ENCODE results near the gene CCT7.

The CCT7 gene

GRCh38 chr2:73266061-73266901 is 32.2 kb downstream of the CCT7 start:
- no peak for TF ChIP-seq POLR2AphosphoS5 (IDR thresholded peaks at IDR 0.05; ENCODE audit: low read depth, low read length)
- no peak for TF ChIP-seq SIN3A (IDR thresholded peaks at IDR 0.05; ENCODE audit: borderline replicate concordance, insufficient read depth, low read length)
- no peak for TF ChIP-seq TAF1 (IDR thresholded peaks at IDR 0.05; ENCODE audit: borderline replicate concordance, insufficient read depth, low read length)
- TF ChIP-seq FOXP2 (optimal IDR thresholded peaks at IDR 0.05; ENCODE audit: borderline replicate concordance, extremely low read depth, extremely low read length, insufficient read depth): no peak
- no peak for TF ChIP-seq REST (IDR thresholded peaks at IDR 0.05; ENCODE audit: insufficient read depth in 1 of 2, low read depth in 2 of 2, low read length in 2 of 2)

GRCh38 chr2:73267008-73267407 is 32.9 kb downstream of the CCT7 start:
- no peak for TF ChIP-seq SIN3A (IDR thresholded peaks at IDR 0.05; ENCODE audit: borderline replicate concordance, insufficient read depth, low read length)
- TF ChIP-seq FOXP2 (optimal IDR thresholded peaks at IDR 0.05; ENCODE audit: borderline replicate concordance, extremely low read depth, extremely low read length, insufficient read depth): no peak
- no peak for TF ChIP-seq TAF1 (IDR thresholded peaks at IDR 0.05; ENCODE audit: borderline replicate concordance, insufficient read depth, low read length)
- TF ChIP-seq REST (IDR thresholded peaks at IDR 0.05; ENCODE audit: insufficient read depth in 1 of 2, low read depth in 2 of 2, low read length in 2 of 2): no peak
- no peak for TF ChIP-seq POLR2AphosphoS5 (IDR thresholded peaks at IDR 0.05; ENCODE audit: low read depth, low read length)

- TF ChIP-seq SIN3A (IDR thresholded peaks at IDR 0.05; ENCODE audit: borderline replicate concordance, insufficient read depth, low read length) (no peak), TAF1 (IDR thresholded peaks at IDR 0.05; ENCODE audit: borderline replicate concordance, insufficient read depth, low read length) (no peak), REST (IDR thresholded peaks at IDR 0.05; ENCODE audit: insufficient read depth in 1 of 2, low read depth in 2 of 2, low read length in 2 of 2) (no peak), POLR2AphosphoS5 (IDR thresholded peaks at IDR 0.05; ENCODE audit: low read depth, low read length) (no peak), FOXP2 (optimal IDR thresholded peaks at IDR 0.05; ENCODE audit: borderline replicate concordance, extremely low read depth, extremely low read length, insufficient read depth) (no peak)
Observed at GRCh38 chr2:73268366-73268829, 34.3 kb downstream of the CCT7 start.

- TF ChIP-seq POLR2AphosphoS5 (IDR thresholded peaks at IDR 0.05; ENCODE audit: low read depth, low read length) (no peak), SIN3A (IDR thresholded peaks at IDR 0.05; ENCODE audit: borderline replicate concordance, insufficient read depth, low read length) (no peak), FOXP2 (optimal IDR thresholded peaks at IDR 0.05; ENCODE audit: borderline replicate concordance, extremely low read depth, extremely low read length, insufficient read depth) (no peak), REST (IDR thresholded peaks at IDR 0.05; ENCODE audit: insufficient read depth in 1 of 2, low read depth in 2 of 2, low read length in 2 of 2) (no peak), TAF1 (IDR thresholded peaks at IDR 0.05; ENCODE audit: borderline replicate concordance, insufficient read depth, low read length) (no peak)
Observed at GRCh38 chr2:73268830-73269685, 35.0 kb downstream of the CCT7 start.
